CD4-positive, alpha-beta T cell treated with Interleukin-15 for 1 hour (primary cell): ENCODE data around the gene MYEOV.

Experiments
- DNase-seq: peaks from one replicate; pipeline ENCODE4 v3.0.0-alpha.2; 2020

MYEOV gene

DNA sequence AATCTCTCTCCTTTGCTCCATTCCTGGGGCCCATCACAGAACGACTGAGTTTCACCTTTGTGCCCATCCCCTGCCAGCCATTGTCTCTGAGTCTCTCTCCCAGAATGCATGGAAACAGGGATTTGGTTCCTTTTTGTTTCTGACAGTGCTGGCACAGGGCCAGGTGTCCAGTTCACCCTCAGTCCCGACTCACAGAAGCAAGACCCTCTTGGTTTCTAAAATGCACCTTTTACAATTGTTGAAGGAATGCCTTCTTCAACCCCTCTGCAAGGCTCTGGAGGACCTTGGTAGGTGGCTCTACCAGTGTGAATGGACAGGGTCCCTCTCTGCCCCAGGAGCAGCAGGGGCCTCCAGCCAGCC is 5.1 kb upstream of the MYEOV start:
- DNase-seq, result no peak

GRCh38 chr11:69290806-69291205 is 3.1 kb upstream of the MYEOV start:
- peak; percentile 5 for DNase-seq

DNA sequence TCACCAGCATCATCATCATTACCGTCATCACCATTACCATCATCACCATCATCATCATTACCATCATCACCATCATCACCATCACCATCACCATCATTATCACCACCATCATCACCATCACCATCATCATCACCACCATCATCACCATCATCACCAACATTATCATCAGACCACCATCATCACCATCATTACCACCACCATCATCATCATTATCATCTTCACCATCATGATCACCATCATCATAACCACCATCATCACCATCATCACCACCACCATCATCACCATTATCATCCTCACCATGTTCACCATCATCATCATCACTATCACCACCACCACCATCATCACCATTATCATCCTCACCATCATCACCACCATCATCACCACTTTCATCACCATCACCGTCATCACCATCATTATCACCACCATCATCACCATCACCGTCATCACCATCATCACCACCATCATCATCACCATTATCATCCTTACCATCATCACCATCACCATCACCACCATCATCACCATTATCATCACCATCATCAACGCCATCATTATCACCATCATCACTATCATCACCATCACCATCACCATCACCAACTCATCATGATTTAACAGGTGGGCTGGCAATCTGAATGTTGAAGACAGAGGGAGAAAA is 2.4 kb upstream of the MYEOV start:
- no peak for DNase-seq

DNA sequence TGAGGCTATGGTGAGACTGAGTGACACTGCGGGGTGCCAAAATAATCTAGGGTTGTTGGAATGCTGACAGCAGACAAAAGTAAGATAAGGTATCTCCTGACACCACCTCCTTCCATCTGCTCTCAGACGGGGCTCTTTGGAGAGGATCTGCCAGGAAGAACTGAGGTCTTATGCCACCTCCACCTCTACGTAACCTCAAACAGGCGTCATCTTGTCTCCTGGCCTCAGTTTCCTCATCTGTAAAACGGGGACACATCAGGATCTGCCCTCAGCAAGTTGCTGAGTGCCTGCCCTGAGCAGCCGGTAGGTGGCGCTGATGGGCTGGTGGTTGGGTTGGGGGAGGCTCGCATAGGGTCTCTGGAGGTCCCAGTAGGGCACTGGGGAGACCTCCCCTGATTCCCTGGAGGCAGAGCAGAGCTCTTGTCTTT is 1.7 kb upstream of the MYEOV start:
- peak; percentile 40 for DNase-seq

DNA sequence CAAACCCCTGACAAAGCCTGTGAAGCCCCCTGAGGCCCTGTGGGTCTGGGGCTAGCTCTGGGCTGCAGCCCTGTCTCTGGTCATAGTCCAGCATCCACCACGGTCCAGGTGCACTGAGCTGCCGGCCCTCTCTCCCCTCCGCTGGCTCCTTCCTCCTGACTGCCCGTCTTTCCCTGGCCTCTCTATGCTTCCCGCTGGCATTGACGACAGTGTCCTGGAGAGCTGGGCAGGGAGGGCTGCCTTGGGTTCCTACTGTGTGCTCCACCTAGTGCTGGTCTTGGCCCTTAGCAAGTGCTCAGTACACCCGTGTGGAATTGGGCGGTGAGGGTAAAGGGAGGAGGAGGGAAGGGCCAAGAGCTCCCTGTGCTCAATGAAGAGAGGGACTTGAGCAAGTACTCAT is 868 bp upstream of the MYEOV start:
- DNase-seq, result peak; percentile 15

DNA sequence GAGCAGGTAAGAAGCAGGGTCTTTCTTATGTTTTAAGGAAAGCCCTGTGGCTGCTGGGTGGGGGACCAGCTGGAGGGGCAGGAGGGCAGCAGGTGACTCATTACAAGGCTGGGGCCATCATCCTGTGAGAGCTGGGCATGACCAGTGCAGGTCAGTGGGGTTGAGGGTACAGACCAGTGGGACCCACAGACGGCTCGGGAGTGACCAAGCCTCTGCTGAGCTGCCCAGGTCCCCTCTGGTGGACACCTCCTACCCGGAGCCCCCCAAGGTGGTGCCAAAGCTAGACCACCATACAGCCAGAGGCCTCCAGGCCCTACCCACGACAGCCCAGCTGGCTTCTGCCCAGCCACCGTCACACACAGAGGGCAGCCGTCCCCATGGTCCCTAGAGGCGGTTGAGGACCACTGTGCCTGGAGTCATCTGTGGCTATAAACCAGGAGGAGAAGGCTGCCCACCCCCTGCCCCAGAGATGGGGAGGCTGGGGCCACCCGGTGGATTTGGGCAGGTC is 670 bp downstream of the MYEOV start:
- DNase-seq, result no peak

- DNase-seq, result no peak
These were observed 1.4 kb downstream of the MYEOV start for GRCh38 chr11:69295079-69295994.

DNA sequence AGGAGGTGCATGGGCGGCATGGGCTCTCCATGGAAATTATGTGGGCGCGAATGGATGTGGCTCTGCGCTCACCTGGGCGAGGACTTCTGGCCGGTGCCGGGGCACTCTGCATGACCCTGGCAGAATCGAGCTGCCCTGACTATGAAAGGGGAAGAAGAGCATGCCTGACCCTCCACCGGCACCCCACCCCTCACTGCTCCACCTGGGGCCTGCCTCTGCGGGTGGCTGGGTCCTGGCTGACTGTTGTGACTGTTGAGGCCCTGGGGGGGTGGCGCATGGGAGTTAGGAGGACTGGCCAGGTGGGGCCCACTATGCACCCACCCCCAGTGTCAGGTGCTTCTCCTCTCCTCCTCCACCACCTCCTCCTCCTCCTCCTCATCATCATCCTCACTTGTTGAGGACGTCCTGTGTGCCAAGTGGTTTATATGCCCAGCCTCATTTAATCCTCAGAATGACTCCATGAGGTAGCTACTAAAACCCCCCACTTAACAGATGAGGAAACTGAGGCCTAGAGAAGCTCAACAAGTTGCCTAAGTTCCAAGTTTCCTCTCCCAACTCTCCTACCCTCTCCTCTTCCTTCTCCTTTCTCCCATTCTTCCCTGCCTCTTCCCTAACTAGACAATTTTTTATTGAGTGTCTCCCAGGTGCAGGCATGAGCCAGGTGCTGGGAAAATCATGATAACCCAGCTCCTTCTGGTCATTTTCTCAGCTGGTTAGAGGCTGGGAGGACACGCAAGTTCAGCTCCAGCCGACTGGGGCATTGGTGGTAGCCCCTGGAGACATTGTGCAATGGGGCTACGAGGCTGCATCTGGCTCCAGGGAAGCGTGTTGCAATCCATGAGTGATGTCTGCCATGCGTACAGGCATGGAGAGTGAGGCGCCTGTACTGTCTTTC is 2.3 kb downstream of the MYEOV start:
- peak; percentile 67 for DNase-seq

DNA sequence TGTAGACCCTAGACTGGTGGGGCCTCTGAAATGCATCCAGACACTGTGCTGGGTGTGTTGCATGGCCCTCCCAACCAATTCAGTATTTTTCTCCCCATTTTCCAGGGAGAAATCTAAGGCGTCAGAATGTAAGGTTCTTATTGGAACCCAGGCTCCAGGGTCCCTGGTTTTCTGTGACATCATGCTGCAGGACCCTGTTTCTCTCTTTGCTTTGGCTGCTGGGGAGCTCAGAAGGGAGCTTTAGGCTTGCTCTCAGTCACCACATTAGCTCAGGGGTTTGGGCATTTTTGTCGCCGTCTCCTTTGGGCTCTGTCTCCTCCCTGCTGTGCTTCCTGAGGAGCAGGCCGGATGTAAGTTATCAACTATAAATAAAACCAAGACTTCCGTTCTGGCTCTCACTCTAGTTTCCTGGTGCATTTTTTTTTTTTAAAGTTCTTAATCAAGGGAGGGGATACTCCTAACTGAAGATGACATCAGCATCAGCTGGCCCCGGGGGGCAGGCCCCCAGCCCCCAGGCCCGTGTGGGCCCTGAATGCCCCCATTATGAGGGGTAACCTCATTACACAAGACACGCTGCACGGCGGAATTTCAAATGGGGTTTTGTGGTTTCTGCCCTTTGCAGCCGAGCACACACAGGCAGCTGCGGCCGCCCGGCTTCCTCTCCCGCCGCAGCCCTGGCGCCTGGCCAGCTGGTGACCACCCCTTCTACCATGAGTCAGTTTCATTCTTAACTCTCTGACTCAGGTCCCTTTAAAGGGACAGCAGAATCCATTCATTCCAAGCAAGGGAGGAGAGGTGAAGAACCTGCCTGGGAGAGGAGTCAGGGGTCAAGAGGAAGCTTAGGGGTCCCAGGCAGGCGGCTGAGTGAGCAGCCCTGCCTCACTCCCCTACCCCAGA is 3.2 kb downstream of the MYEOV start:
- DNase-seq, result peak; percentile 88

DNA sequence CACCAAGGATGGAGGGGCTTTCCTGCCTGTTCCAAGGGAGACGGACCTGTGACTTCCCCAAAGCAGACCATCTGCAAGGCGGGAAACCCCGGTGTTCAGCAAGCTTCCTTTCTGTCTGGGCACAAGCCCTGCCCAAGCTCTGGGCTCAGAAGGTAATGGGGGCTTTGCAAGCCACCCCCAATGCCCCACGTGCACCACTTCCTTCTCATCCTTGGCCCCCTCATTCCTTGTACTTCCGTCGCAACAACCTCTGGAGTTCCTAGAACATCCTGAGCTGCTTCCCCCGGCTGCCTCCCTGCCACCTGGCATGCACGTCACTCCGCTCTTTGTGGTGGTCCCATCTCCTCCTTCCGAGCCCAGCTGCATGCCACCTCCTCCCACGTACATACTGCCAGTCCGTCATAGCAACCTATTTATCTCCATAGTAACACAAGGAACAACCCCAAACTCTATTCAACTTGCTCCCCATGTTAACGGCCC is 3.9 kb downstream of the MYEOV start:
- peak; percentile 84 for DNase-seq

GRCh38 chr11:69298267-69299022 is 4.5 kb downstream of the MYEOV start:
- DNase-seq, result peak; percentile 84

DNA sequence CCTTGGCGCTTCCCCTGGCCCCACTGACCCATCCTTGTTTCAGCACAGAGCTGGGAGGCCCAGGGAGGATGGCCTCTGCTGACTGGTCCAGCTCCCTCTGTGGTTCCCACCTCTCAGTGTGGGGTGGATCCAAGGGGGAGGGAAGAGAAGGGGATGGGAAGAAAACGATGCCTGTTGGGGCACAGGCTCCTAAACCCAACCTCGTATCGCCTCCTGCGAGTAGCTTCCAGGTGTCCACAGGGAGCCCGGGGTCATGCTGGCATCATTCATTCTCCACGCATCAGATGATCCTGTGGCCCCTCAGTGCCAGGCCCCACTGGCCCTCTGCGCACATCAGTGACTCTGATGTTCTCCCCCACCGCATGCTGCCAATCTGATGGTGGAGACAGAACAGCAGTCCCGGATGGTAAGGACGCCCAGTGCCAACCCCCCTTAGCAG is 5.1 kb downstream of the MYEOV start:
- DNase-seq, result no peak

- no peak for DNase-seq
These were observed 5.6 kb downstream of the MYEOV start for GRCh38 chr11:69299572-69299971.

GRCh38 chr11:69300120-69301060 is 6.4 kb downstream of the MYEOV start:
- no peak for DNase-seq

GRCh38 chr11:69301081-69301454 is 7.1 kb downstream of the MYEOV start:
- no peak for DNase-seq

GRCh38 chr11:69301455-69302401 is 7.8 kb downstream of the MYEOV start:
- DNase-seq, result peak; percentile 30

DNA sequence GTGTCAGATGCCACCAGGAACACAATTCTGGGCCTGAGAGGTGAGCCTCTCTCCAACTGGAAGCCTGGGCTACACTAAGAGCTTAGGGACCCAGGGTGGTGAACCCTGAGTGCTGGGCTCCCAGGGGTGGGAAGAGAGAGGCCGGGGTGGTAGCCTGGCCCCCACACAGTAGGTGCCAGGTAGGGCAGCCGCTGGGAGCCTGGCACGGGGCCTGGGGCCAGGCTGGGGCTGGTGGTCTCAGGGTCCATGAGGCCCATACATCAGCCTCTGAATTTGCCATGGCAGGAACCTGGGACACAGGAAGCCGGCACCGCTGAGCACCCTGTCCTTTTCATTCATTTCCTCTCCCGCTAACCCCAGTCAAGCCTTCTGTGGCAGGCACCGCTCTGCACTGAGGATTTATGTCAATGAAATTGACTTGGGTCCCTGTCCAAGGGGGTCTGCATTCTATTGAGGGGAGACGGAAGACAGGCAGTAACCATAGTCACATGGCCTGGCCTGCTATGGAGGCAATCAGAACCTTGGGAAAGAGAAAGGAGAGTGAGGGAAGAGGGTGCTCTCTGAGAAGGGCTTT is 8.6 kb downstream of the MYEOV start:
- DNase-seq, result no peak

DNA sequence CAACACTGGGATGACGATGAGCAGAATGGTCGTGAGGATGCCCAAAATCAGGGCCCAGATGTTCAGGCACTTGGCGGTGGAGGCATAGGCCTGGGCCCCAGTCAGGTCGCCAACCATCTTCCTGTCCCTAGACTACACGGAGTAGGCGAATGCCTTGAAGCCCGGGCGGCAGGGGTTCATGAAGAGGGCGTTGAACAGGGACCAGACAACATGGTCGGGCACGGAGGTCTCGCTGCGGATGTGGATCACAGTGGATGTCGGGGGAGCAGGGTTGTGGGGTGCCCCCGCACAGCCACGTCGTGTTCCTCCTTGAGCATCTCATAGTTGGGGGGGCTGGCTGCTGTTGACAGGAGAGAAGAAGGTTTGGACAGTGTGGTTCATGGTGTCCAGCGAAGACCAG is 9.5 kb downstream of the MYEOV start:
- DNase-seq, result no peak
